GM03348 (cell line): ENCODE results near the gene MYO9A.
"Not testable (repeated sequence)": the region's sequence is repeated elsewhere in the genome, so short reads cannot be mapped to it uniquely, and the experiment has no call there.

Experiments
- DNase-seq: peaks from one replicate; pipeline ENCODE4 v3.0.0; 2012; ENCODE audit warnings: low spot score

MYO9A gene

GRCh38 chr15:71874245-71874644 lies 243.7 kb downstream of the MYO9A start:
- DNase-seq, result no peak

GRCh38 chr15:71858232-71858631 lies 259.7 kb downstream of the MYO9A start:
- DNase-seq, result not testable (repeated sequence)

GRCh38 chr15:71853543-71853942 lies 264.4 kb downstream of the MYO9A start:
- DNase-seq, result no peak

- DNase-seq, result no peak
These were observed 273.0 kb downstream of the MYO9A start for GRCh38 chr15:71844916-71845315.

GRCh38 chr15:71841563-71841962 lies 276.4 kb downstream of the MYO9A start:
- no peak for DNase-seq

GRCh38 chr15:71830981-71831380 lies 287.0 kb downstream of the MYO9A start:
- DNase-seq, result no peak

- DNase-seq, result no peak
These were observed 291.8 kb downstream of the MYO9A start for GRCh38 chr15:71826196-71826595.

GRCh38 chr15:71825021-71825730 lies 292.8 kb downstream of the MYO9A start:
- no peak for DNase-seq

- DNase-seq, result no peak
These were observed 294.1 kb downstream of the MYO9A start for GRCh38 chr15:71823801-71824200.

- no peak for DNase-seq
These were observed 294.9 kb downstream of the MYO9A start for GRCh38 chr15:71822890-71823630.

- no peak for DNase-seq
These were observed 296.3 kb downstream of the MYO9A start for GRCh38 chr15:71821547-71822129.

- no peak for DNase-seq
These were observed 297.8 kb downstream of the MYO9A start for GRCh38 chr15:71820127-71820526.

- no peak for DNase-seq
These were observed 300.6 kb downstream of the MYO9A start for GRCh38 chr15:71817351-71817750.

GRCh38 chr15:71815301-71815700 lies 302.6 kb downstream of the MYO9A start:
- DNase-seq, result no peak

- DNase-seq, result no peak
These were observed 304.1 kb downstream of the MYO9A start for GRCh38 chr15:71813723-71814470.

GRCh38 chr15:71812966-71813722 lies 304.8 kb downstream of the MYO9A start:
- peak; percentile 41 for DNase-seq

- DNase-seq, result no peak
These were observed 305.9 kb downstream of the MYO9A start for GRCh38 chr15:71811752-71812735.

GRCh38 chr15:71811036-71811736 lies 306.8 kb downstream of the MYO9A start:
- no peak for DNase-seq

- DNase-seq, result no peak
These were observed 307.5 kb downstream of the MYO9A start, which contains the start of gene NR2E3 for GRCh38 chr15:71810256-71811035. Gene NR2E3 (plus strand): TSS chr15:71810554. CDS start chr15:71810744, 190 bp downstream.
